Right ventricle myocardium superior (tissue), 1 donor: ENCODE data around the gene GLIPR1L1. TPM values are rescaled to one million over a fixed set of nuclear protein-coding genes. Genes with fewer than 3 reads are reported as not detected.
A peak's percentile ranks its signal among the peaks of the same experiment; 100 is the strongest.
"Not testable (repeated sequence)": the region's sequence is repeated elsewhere in the genome, so short reads cannot be mapped to it uniquely, and the experiment has no call there.

Experiments used
- ATAC-seq: fragments of 200-7000 bp; cut with Tn5 transposase; one replicate; pipeline ENCODE4 v1.9.1; 2020; ENCODE audit warnings: mild to moderate bottlenecking; ENCODE audit not compliant: poor library complexity
- DNase-seq: peaks from one replicate; pipeline ENCODE4 v3.0.0-alpha.2; 2020
- intact Hi-C: fragments of 100-400 bp; cut with DNase I; formaldehyde crosslinking; loops from one replicate; pipeline ENCODE4 v1.11.2; 2022
- total RNA-seq: library from RNA; stranded (reverse); fragmentation: NEBNext Ultra II Directional; extraction: Animal tissue kit (Norgen Biotek cat#: 25700); gene quantifications from one replicate; pipeline ENCODE4 v1.2.1, GENCODE V29; 2021
- donor health status: DM: no; HTN: yes; CAD: no; lungs with severe emphysema.

The GLIPR1L1 gene
- total RNA-seq, 1 donor from 2014 or later, result not detected

DNA sequence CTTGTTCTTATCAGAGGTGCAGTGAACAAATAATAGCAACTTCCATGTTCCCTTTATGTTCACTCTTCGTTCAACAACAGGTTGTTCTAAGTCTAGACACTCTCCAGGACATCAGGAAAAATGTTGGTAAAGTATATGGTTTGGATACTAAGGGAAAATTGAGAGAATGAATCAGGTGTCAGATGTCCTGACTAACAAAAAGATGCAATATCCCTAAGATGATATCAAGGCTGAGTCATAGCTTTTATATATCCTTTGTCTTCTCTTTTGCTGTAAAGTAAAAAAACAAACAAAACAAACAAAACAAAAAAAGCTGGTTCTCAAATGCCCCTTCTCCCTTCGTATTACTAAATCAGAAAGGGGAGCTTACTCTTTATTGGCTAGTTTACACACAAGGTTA lies 11.1 kb downstream of the GLIPR1L1 start:
- intact Hi-C loops, result no loop called here
- ATAC-seq, result no peak
- DNase-seq, result no peak

- DNase-seq, intact Hi-C loops, ATAC-seq: not testable (repeated sequence)
Measured at GRCh38 chr12:75346215-75346614, 11.7 kb downstream of the GLIPR1L1 start.

- intact Hi-C loops, result no loop called here
- no peak for ATAC-seq
- no peak for DNase-seq
Measured at GRCh38 chr12:75349946-75350345, 15.5 kb downstream of the GLIPR1L1 start.

GRCh38 chr12:75350413-75350812 lies 15.9 kb downstream of the GLIPR1L1 start:
- intact Hi-C loops, result no loop called here
- DNase-seq (no peak), ATAC-seq (no peak)

- intact Hi-C loops, result no loop called here
- no peak for ATAC-seq
- DNase-seq, result no peak
Measured at GRCh38 chr12:75354011-75354410, 19.5 kb downstream of the GLIPR1L1 start.

- DNase-seq (no peak), ATAC-seq (no peak)
- intact Hi-C loops, result no loop called here
Measured at GRCh38 chr12:75360920-75361319, 26.4 kb downstream of the GLIPR1L1 start.

DNA sequence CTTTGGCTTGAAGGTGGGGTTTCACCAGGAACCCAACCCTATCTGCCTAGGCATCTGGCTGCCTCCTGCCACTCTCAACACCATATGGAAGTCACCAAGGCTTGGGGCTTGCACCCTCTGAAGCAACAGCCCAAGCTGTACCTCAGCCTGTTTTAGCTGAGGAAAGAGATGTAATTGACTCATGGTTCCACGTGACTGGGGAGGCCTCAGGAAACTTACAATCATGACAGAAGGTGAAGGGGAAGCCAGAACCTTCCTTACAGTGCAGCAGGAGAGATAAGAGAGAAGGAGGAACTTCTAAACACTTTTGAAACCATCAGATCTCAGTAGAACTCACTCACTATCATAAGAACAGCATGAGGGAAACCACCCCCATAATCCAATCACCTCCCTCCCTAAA lies 26.9 kb downstream of the GLIPR1L1 start:
- intact Hi-C loops, result no loop called here
- DNase-seq (no peak), ATAC-seq (no peak)

GRCh38 chr12:75364919-75365318 lies 30.4 kb downstream of the GLIPR1L1 start:
- intact Hi-C loops, result no loop called here
- ATAC-seq, result peak; percentile 97
- no peak for DNase-seq

DNA sequence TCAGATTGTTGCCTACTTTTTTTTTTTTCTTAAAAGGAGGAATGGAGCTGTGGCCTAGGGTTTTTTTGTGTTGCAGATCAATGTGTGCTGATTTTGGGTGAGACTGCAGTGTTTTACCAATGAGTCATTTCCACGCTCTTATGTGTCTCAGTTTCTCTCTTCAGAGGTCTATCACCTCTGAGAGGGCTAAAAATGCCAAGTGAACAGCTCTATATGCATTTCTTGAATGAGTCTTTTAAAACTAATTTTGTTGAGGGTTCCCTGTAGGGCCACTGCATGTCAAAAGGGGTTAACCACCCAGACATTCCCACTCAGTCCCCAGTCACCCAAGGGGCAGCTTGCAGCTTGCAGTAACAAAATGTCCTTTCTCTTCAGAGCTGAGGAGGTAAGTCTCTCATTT lies 32.2 kb downstream of the GLIPR1L1 start:
- DNase-seq (no peak), ATAC-seq (no peak)
- intact Hi-C loops, result no loop called here

DNA sequence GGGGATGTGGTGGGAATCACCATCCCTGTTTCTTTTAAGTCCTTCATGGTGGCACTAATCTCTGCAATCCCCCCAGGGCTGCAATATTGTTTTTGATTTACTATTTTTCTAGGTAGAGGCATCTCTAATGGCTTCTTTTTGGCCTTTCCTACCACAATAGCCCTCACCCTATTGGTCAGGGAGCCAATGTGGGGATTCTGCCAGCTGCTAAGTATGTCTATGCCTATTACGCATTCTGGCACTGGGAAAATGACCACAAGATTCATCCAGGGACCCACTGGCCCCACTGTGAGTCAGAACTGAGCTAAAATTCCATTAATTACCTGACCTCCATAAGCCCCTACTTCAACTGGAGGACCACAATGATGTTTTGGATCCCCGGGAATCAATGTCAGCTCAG lies 40.5 kb downstream of the GLIPR1L1 start:
- DNase-seq (no peak), ATAC-seq (no peak)
- intact Hi-C loops, result no loop called here

- no peak for DNase-seq
- intact Hi-C loops, result no loop called here
- no peak for ATAC-seq
Measured at GRCh38 chr12:75378354-75378753, 43.9 kb downstream of the GLIPR1L1 start.

GRCh38 chr12:75389061-75389460 lies 54.6 kb downstream of the GLIPR1L1 start:
- ATAC-seq, result no peak
- no peak for DNase-seq
- intact Hi-C loops, result no loop called here

- ATAC-seq (no peak), DNase-seq (no peak)
- intact Hi-C loops, result loop anchor here (10.0 kb wide), 1 partner anchor 55 kb away; the partner anchor contains the start of genes CAPS2 and GLIPR1L1
Measured at GRCh38 chr12:75389706-75390105, 55.2 kb downstream of the GLIPR1L1 start.

GRCh38 chr12:75390156-75390898 lies 55.9 kb downstream of the GLIPR1L1 start:
- ATAC-seq (no peak), DNase-seq (no peak)
- intact Hi-C loops, result loop anchor here (10.0 kb wide), 1 partner anchor 56 kb away; the partner anchor contains the start of genes CAPS2 and GLIPR1L1

DNA sequence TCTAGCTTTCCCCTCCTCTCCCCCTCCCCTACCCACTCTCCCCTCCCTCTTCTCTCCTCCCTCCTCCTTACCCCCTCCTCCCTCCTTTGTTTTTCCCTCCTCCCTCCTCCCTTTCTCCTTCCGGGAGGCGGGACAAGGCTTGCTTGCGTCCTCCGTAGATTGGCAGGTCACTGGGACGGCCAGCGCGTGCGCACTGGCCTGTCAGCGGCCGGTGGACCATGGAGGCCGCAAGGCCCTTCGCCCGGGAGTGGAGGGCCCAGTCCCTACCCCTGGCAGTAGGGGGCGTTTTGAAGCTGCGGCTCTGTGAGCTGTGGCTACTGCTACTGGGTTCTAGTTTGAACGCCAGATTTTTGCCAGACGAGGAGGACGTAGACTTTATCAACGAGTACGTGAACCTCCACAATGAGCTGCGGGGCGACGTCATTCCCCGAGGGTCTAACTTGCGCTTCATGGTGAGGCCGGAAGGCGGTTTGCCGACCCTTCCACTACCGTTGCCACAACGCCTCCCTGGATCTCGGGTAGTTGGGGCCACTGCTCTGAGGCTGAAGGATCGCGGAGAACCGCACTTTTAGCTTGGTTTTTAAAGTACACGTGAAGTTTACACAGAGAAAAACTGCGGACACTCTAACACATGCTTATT lies 56.5 kb downstream of the GLIPR1L1 start, which contains the start of gene GLIPR1L2:
Gene GLIPR1L2 (plus strand): TSS at position 191 of the 640 bp plus-strand sequence. CDS start 28 bp downstream, at position 219.
- intact Hi-C loops, result loop anchor here (10.0 kb wide), 1 partner anchor 56 kb away; the partner anchor contains the start of genes CAPS2 and GLIPR1L1
- DNase-seq (peak; percentile 97), ATAC-seq (peak; percentile 100)

- no peak for DNase-seq
- intact Hi-C loops, result no loop called here
- ATAC-seq, result no peak
Measured at GRCh38 chr12:75404231-75404630, 69.8 kb downstream of the GLIPR1L1 start.

DNA sequence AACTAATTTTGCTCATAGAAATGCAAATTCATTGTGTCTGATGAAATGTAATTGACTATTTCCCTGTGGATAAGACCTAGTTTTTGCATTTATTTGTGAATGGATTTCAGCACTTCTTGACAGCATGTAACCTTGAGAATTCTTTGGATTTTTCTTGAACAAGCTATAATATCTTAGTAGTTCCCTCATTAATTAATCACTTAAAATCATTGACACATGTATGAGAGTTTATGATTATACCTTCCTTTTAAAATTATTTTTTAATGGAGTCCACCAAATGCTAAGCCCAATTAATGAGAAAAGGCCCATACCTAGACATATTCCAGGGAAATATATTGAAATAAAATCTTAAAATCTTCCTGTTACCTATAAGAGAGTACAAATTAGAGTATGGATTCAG lies 73.2 kb downstream of the GLIPR1L1 start:
- no peak for DNase-seq
- no peak for ATAC-seq
- intact Hi-C loops, result no loop called here

- ATAC-seq (no peak), DNase-seq (no peak)
- intact Hi-C loops, result no loop called here
Measured at GRCh38 chr12:75409830-75410229, 75.4 kb downstream of the GLIPR1L1 start.

- intact Hi-C loops, result no loop called here
- ATAC-seq (no peak), DNase-seq (no peak)
Measured at GRCh38 chr12:75414671-75415070, 80.2 kb downstream of the GLIPR1L1 start.

DNA sequence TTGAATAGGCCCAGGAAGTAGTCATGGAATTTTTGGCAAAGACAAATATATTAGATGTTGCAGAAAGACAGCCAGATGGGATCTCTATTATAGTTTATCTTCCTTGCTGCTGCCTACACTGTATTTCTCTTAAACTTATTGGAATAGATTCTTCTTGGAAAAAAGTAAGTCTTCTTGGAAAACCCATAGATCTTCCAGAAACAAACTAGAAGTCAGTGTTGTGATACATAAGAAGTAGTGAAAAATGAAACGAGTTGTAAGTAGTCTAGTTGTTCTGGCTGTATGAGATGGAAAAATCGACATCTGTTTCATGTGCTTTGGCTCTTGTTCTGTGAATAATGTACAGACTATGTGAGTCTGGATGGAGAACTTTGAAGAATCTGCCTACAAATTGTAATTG lies 85.4 kb downstream of the GLIPR1L1 start:
- intact Hi-C loops, result no loop called here
- no peak for ATAC-seq

More for the DNA sequence above, 85.4 kb downstream of the GLIPR1L1 start:
- no peak for DNase-seq
